ENCODE results near the gene MGST2.
A peak's percentile ranks its signal among the peaks of the same experiment; 100 is the strongest.

The MGST2 gene

DNA sequence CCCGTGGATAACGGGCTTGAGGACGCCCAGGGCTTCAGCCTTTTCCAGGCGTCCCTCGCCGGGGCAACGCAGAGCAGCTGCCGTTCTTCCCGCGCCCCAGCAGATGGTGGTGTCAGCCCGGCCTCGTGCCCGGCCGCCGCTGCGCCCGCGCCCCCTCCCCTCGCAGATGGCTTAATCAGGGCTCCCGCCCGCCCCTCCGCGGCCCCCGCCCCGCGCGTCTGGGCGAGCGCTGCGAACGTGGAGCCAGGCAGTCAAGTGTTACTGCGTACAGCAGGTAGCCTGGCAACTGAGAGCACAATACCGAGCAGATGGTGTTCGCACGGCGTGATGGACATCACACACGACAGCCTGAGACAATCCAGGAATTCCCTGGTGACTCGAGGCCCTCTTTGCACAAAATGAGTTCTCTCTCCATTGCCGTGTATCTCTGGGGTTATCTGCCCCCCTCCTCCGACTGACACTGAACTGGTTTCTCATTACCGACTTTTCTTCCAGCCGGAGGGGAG, 69.3 kb downstream of the MGST2 start:
- peak; percentile 95 for DNase-seq
- Mint-ChIP-seq H3K4me1 (peaks cover 81% of the 10 kb centered on the region), H3K9me3 (no peaks in the 10 kb centered on the region), H3K4me3 (peak overlapping the region; percentile 75), H3K36me3 (ENCODE audit: low read depth) (peaks cover 9% of the 10 kb centered on the region), H3K27me3 (ENCODE audit: low read depth, poor library complexity) (no peaks in the 10 kb centered on the region), H3K27ac (peak overlapping the region; percentile 100)
- TF ChIP-seq, protein P1, sequence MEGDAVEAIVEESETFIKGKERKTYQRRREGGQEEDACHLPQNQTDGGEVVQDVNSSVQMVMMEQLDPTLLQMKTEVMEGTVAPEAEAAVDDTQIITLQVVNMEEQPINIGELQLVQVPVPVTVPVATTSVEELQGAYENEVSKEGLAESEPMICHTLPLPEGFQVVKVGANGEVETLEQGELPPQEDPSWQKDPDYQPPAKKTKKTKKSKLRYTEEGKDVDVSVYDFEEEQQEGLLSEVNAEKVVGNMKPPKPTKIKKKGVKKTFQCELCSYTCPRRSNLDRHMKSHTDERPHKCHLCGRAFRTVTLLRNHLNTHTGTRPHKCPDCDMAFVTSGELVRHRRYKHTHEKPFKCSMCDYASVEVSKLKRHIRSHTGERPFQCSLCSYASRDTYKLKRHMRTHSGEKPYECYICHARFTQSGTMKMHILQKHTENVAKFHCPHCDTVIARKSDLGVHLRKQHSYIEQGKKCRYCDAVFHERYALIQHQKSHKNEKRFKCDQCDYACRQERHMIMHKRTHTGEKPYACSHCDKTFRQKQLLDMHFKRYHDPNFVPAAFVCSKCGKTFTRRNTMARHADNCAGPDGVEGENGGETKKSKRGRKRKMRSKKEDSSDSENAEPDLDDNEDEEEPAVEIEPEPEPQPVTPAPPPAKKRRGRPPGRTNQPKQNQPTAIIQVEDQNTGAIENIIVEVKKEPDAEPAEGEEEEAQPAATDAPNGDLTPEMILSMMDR (IDR thresholded peaks at IDR 0.05): peak; percentile 87

DNA sequence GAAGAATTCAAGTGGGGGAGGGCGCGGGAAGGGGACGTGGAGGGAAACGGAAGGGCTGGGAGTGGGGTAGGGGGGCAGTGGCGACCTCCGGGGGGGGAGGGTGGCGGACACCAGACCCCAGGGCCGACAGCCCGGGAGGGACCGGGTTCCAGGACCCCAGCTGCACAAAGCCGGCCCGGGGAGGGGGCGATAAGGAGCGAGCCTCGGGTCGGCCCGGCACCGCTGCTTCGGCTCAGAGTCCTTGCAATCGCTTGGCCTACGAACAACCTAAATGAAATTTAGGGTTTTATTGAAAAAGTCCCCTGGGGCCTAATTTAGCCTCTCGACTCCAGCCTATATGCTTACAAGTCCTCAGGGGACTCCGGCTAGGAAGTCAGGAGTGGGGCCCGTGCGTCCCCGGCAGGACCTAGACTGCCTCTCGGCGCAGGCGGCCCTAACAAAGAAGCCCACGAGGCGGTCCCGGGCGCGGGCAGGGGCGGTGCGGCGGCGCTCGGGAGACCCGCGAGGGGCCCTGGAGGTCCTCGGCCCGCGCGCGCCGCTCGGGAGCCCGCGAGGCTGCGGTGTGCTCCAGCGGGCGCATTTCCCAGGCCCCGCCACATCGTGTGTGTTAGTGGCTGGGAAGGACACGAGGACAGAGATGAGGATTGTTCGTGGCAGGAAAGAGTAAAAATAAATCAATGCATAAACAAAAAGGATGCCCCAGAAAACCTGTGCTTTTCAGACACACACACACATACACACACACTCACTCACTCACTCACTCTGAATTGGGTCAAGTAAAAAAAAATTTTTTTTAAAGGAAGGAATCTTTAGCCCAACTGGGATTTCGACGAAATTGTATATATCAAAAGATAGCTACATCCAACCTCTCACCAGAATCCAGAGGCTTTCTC, 70.0 kb downstream of the MGST2 start:
- Mint-ChIP-seq H3K4me1 (peaks cover 84% of the 10 kb centered on the region), H3K9me3 (no peaks in the 10 kb centered on the region), H3K27ac (peak overlapping the region; percentile 100), H3K4me3 (peak overlapping the region; percentile 75), H3K27me3 (ENCODE audit: low read depth, poor library complexity) (no peaks in the 10 kb centered on the region), H3K36me3 (ENCODE audit: low read depth) (peaks cover 4% of the 10 kb centered on the region)
- TF ChIP-seq, protein P1 (IDR thresholded peaks at IDR 0.05): no peak
- DNase-seq: peak; percentile 75

DNA sequence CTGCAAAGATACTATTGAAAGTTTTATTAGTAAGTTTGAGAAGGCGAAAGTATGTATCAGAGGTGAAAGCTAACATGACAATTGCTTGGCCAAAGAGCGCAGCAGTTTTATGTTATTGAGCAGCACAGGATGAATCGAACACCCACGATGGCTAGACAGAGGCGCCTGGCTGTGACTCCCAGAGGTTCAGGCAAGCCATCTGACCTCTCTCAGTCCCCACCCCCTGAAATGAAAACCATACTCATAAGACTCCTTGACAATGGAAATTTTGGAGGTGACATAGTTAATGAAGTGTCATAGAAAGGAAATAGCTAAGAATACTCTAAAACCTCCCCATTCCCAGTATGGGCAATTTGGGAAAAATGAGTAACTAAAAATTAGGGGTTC, 70.6 kb downstream of the MGST2 start:
- Mint-ChIP-seq H3K4me3 (peak overlapping the region; percentile 72), H3K27me3 (ENCODE audit: low read depth, poor library complexity) (no peaks in the 10 kb centered on the region), H3K27ac (peak overlapping the region; percentile 100), H3K36me3 (ENCODE audit: low read depth) (no peaks in the 10 kb centered on the region), H3K4me1 (peaks cover 86% of the 10 kb centered on the region), H3K9me3 (no peaks in the 10 kb centered on the region)
- TF ChIP-seq, protein P1 (IDR thresholded peaks at IDR 0.05): no peak
- no peak for DNase-seq

DNA sequence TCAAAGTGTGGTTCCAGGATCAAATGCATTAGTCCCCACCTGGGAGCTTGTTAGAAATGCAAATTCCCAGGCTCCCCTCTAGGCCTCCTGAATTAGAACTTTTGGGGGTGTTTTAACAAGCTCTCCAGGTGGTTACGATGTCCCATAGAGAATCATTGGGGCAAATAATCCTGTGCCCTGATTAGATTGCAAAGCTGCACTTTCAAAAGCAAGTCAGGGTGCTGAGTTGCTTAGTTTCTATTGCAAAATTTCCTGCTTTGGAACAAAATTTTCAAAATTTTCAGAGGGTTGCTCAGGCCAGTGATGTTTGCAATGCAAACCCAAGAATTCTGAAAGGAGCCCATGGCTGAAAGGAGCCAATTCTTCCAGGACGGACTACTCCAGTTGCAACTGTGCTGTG, 71.0 kb downstream of the MGST2 start:
- Mint-ChIP-seq H3K27me3 (ENCODE audit: low read depth, poor library complexity) (no peaks in the 10 kb centered on the region), H3K4me1 (peaks cover 84% of the 10 kb centered on the region), H3K9me3 (no peaks in the 10 kb centered on the region), H3K4me3 (peak overlapping the region; percentile 18), H3K27ac (peak overlapping the region; percentile 83), H3K36me3 (ENCODE audit: low read depth) (no peaks in the 10 kb centered on the region)
- no peak for DNase-seq
- TF ChIP-seq, protein P1 (IDR thresholded peaks at IDR 0.05): no peak

DNA sequence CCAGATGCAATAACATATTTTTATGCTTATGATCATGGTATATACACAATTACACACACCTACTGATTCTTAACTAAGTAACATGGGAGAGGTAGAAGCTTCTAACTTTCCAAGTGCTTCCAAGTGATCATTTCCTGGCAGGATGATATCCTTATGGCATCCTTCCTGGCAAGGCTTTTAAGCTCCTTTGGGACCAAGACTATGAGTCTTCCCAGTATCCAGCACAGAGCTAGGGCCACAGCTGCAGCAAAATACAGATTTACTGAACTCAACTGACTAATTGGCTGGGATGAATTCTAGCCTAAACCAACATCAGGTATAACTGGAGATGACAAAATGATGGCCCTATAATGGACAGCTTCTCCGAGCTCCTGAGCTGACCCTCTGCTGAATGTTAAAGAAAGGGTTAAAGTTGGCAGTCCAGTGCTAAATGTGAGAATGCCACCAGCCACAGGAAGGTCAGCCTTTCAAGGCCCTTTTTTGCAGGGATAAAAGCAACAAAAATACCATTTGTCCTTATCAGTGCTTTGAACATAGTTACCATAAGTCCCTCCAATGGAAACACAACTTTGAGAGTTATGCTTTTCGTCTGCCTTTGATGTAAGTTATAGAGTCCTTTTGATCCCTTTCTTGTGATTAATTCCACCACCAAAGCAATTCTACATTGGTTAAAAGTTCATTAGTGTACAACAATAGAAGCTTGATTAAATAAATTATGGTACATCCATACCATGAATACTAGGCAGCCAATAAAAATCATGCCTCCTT, 73.4 kb downstream of the MGST2 start:
- TF ChIP-seq, protein P1 (IDR thresholded peaks at IDR 0.05): no peak
- H3K4me1 Mint-ChIP-seq: peaks cover 79% of the 10 kb centered on the region
- H3K27ac Mint-ChIP-seq: peak overlapping the region; percentile 44
- H3K4me3 Mint-ChIP-seq: no peak overlapping the region
- no peaks in the 10 kb centered on the region for H3K36me3 Mint-ChIP-seq (ENCODE audit: low read depth)
- no peak for DNase-seq
- no peaks in the 10 kb centered on the region for H3K9me3 Mint-ChIP-seq
- no peaks in the 10 kb centered on the region for H3K27me3 Mint-ChIP-seq (ENCODE audit: low read depth, poor library complexity)

Measured in nephron progenitor cell (in vitro differentiated cells).